ELF-1 (cell line): Measurements from ENCODE around the gene GALNT10.

Experiments used
- DNase-seq: peaks from one replicate; pipeline ENCODE4 v3.0.0-alpha.2; 2016; ENCODE audit warnings: low read depth, low spot score

GALNT10 gene

DNA sequence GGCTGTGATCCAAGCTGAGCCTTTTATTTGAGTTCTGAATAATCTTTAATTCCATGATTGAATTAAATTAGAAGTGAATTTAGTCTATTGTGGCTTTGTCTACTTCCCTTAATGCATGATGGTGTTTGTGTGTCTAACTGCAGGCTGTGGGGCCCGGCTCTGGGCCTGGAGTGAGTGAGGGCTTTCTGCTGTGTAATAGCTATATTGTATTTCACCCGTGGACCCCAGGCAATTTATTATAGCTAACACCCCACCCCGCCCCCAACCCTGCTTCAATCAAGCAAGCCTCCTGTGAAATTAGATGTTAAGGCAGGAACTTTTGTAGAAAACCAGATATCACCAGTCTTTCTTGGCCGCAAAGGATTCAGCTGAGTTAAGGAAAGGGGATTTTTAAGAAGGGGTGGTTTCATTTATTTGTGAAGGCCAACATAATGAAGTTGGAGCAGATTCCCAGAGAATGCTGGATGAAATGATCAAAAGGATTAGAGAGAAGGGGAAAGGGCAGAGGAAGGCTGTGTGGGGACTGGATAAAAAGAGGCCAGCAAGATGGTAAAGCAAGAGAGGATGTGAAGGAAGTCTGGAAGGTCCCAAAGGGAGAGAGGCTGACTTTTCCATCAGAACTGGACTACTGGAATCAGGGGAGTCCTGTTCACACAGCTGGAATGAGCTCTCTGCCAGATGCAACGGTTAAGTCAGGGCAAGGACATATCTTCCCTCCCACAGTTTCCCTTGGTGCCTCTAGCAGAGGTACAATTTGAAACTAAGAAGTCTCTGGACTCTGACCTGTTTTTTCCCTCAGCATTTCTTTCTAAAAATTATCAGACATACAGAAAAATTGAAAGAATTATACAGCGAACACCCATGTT, 129.9 kb downstream of the GALNT10 start:
- no peak for DNase-seq

DNA sequence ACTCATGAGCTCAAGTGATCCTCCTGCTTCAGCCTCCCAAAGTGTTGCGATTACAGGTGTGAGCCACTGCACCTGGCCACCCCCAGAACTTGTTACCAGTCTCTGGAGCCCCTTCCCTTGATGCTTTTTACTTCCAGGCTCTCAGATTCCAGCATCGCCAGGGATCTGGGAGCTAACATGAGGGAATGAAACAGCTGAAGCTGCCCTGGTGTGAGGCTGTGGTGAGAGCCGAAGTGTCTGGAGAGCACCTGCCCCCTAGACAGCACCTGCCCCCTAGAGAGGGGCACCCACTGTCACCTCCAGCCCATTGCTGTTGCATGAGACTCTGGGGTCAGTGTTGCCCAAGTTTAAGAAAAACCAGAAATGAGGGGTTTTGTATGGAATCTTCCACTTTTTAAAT, 131.0 kb downstream of the GALNT10 start:
- DNase-seq = no peak

DNA sequence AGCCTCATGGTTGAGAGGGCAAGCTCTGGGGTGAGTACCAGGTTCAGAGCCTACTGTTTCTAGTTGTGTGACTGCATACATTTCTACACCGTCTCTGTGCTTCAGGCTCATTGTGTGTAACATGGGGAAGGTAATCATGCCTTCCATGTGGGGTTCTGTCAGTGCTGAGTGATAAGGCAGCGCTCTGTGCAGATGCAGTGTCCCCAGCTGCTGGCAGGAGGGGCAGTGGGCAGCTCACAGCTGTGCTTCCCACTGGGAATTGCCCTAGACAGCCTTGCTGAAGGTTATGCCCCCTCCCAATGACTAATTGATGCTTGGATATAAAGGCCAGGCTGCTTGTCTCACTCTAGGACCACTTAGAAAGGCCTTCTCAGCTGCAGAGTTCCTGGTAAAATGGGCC, 133.5 kb downstream of the GALNT10 start:
- DNase-seq = no peak

DNA sequence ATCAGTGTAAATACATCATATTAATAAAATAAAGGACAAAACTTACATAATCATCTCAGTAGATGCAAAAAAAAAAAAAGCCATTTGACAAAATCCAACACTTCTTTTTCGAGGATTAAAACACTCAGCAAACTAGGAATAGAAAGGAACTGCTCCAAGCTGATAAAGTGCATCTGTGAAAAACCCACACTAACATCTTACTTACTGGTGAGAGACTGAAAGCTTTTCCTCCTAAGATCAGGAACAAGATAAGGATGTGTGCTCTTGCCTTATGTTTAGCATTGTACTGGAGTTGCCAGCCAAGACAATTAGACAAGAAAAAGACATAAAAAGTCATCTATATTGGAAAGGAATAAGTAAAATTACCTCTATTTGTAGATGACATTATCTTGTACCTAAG, 135.0 kb downstream of the GALNT10 start:
- no peak for DNase-seq

DNA sequence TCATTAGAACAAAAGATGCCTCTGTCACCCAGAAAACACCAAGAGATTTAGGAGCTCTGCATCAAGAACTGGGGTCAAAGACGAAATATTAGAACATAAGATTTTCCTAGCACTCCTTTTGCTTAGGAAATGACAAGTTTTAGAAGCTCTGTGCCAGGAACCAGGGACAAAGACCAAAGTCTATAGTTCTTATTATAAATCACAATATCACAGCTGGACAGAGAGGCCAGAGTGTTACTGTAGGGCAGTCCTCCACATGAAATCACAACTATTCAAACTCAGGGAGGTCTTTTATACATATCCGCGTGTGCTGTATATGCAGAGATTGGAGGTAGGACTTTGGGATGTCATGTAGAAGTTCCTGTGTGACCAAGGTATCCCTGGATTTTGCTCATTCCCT, 138.5 kb downstream of the GALNT10 start:
- no peak for DNase-seq

DNA sequence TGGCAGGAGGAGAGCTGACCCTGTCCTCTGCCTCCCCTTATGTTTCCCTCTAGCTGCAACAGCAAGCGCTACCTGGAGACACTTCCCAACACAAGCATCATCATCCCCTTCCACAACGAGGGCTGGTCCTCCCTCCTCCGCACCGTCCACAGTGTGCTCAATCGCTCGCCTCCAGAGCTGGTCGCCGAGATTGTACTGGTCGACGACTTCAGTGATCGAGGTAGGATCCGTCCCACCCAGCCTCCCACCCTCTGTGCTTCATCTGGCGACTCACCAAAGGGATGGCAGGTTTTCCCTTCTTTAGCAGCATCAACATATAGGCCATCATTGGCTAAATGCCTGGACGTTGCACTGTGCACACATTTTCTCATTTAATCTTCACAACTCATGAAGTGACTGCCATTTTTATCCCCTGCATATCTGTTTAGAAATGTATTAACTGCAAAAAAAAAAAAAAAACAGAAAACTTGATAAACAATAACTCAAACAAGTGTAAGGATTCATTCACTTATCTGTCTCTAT, 139.0 kb downstream of the GALNT10 start:
- no peak for DNase-seq

DNA sequence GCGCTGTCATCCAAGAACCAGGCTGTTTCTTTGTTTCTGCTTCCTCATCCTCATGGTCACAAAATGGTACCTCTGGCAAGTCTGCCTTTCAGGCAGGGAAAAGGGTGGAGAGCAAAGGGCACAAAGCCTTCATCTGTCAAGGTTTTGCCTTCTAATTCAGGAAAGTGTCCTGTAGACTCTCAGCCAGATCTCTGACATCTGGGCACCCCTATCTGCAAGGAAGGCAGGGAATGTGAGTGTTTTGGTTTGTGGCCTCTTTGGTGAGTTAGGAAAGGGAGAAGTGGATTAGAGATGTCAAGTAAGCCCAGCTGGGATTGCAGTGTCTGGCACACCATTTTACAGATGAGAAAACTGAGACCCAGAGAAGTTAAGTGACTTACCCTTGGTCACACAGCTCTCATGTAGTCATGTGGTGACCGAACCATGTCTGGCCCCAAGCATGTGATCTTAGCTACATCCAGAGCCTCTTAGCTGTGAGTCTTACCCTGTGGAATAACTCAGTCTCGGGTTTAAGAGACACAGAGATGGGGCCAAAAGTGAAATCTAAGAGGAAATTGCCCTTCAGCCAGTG, 139.6 kb downstream of the GALNT10 start:
- DNase-seq = no peak

DNA sequence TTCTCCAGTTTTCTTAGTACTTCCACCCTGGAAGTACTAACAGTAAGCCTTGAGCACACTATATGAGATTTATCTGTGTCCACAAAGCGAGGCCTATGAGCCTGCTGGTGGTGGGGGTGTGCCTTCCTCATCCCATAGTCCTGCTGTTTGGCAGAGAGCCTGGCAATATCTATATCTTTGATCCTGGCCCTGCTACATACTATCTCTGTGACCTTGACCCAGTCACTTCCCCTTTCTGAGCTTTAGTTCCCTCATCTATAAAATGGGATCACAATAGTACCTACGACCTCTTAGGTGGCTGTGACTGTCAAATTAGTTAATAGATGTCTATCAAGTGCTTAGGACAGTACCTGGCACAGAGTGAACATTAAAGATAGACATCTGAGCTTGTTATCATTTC, 140.7 kb downstream of the GALNT10 start:
- DNase-seq = no peak

DNA sequence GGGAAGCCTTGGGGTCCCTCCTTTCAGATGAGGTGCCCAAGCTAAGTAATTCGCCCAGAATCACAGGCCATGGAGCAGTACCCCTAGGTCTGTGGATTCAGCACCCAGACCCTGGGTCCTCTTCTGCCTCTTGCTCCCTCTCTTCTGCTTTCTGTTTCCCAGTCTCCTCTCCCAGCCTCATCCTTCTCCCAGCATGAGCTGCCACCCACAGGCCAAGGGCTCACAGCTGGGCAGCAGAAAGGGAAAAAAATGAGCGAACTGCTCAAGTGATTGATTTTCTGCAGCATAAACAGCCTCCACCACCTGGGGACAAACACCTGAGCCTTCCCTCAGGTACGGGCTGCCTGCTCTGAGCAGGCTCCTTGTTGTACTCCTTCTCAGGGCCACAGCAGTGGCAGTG, 141.4 kb downstream of the GALNT10 start:
- DNase-seq = no peak

DNA sequence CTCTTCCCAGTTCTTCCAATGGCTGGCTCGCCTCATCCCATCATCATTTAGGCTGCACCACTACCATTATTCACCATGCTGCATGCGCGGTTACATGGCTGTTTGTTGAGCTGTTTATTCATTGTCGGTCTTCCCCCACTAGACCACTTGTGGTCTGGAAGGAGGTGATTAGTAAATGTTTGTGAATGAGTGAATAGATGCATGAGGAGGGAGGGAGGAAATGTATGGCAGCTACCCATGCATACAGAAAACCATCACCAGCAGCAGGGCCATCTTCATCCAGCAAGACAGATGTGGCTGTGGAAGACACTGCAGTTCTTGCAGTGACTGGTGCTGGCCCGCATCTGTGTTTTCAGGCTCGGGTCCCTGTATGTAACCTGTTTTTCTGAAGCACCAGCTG, 141.9 kb downstream of the GALNT10 start:
- DNase-seq = no peak

DNA sequence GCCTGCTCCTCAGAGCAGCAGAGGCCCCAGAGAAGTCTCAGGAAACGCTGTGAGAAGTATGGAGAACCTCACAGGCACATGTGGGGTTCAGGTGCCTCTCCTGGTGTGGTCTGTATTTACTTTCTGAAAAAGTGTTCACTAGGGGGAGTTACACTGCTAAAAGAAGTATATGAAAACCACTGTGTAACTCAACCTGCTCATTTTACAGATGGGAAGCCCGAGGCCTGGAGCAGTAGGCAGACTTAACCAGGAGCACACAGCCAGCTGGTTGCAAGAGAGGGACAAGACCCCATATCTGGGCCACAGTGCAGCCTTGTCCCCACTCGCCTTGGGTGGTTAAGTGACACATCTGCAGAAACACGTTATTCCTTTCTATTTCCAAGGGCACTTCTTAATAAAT, 142.5 kb downstream of the GALNT10 start:
- DNase-seq = no peak

DNA sequence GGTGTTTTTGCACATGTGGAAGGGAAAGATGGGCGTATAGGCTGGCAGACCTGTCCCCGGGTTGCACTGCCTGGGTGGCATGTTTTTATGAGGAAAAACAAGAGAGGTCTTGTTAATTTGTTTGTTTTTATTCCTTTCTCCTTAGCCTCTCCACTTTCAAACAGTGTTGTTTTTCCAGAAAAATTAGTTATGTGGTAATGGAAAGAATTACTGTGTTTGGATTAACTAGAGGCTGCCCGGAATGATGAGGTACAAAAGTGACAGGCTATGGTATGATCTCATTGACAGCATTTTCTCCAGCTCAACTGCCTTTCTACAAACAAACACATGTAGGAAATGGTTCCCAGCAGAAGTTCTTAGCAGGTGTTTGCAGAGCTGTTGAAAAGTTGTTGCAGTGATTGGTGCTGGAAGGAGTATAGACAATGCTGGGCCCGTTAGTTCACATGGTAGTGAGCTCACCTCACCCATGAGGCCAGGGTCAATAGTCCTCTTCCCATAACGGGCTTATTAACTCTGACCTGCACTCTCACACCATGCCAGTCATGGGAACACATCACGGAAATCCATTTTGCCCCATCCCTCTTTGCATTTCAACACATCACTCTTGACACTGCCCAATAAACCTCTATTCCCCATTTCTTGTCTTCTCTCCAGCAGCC, 144.0 kb downstream of the GALNT10 start:
- no peak for DNase-seq

DNA sequence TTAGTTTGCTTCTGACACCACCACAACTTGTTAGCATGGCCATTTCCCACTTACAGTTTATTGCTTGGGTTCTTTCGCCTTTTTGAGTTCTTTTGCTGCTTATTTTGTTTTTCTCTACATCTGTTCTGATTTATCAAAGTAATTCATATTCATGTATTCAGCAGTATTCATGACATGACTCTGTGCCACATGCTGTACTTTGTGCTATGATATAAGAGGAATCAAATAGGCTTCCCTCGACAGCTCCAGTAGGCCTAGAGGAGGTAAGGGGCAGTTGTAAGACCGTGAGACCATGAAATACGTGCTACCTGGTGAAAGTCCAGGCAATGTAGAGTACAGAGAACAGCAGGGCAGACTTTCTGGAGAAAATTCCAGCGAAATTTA, 144.5 kb downstream of the GALNT10 start:
- no peak for DNase-seq

DNA sequence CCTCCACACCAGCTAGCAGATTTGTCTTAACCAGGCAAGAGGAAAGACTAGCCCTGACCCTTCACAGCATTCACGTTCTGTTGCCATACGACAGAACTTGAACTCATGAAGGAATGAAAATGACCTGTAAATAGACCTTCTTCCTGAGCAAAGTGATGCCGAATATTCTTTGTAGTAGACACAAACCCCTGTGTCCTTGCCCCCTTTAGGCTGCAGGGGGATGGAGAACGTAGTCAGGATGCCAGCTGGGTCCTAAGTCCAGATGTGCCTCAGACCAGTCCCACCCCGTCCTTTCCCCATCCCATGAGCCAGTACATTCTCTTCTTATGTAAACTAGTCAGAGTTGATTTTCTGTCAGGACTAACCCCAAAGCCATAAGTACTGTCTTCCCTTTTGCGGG, 151.1 kb downstream of the GALNT10 start:
- no peak for DNase-seq

DNA sequence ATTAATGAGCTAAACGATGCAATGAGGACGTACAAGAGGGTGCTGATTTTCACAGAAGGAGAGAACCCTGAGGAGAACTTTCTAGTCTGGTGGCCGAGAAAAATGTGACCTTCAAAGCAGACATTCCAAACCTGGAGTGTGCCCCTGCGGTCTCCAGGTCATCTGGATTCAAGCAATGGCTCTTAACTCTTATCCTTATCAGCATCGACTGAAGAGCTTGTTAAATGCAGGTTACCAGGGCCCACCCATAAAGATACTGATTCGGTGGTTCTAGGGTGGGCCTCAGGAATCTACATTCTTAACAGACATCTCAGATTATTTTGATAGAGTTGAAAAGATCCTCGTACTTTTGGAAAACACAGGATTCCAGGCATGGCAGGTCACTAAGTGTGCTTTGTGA, 151.7 kb downstream of the GALNT10 start:
- no peak for DNase-seq

DNA sequence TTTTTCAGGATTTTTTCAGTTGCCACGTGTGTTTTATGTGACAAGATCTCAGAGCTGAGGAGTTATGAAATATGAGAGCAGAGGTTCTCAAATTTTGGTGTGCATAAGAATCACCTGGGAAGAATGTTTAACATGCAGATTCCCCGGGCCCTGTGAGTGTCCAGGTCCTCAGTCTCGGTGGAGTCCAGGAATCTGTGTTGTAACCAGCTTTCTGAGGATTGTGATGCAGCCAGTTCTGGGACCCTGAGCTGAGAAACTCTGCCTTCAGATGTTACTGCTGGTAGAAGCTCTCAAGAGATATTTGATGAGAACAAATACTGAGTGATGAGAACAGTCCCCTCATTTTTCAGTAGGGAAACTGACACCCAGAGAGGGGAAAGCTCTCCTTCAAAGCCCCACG, 152.4 kb downstream of the GALNT10 start:
- no peak for DNase-seq

DNA sequence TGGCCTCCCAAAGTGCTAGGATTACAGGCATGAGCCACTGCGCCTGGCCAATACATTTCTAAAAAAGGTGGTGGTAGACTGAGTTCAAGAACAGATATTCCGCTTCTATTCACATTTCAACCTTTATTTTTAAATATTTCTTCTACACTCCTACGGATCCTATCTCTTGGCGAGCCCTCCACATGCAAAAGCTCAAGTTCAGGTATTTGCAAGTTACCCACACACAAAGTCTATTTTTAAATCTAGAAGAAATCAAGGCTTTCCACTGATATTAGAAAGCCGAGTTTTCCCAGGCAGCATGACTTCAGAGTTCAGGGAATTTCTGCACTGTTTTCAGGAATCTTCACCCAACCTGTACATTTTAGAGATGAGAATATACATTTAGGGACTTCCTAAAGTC, 153.9 kb downstream of the GALNT10 start:
- no peak for DNase-seq

DNA sequence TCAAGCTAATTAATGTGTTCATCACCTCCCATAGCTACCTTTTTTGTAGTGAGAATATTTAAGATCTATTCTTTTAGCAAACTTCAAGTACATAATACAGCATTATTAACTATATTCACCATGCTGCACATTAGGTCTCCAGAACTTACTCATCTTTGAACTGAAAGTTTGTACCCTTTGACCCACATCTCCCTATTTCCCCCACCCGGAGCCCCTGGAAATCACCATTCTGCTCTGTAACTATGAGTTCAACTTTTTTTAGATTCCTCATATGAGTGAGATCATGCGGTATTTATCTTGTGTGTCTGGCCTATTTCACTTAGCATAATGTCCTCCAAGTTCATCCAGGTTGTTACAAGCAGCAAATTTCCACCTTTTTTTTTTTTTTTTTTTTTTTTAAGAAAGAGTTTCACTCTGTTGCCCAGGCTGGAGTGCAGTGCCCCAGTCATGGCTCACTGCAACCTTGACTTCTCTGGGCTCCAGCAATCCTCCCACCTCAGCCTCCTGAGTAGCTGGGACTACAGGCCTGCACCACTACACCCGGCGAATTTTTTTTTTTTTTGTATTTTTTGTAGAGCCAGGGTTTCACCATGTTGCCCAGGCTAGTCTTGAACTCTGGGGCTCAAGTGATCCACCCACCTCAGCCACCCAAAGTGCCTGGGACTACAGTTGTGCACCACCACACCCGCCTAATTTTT, 154.9 kb downstream of the GALNT10 start:
- no peak for DNase-seq

DNA sequence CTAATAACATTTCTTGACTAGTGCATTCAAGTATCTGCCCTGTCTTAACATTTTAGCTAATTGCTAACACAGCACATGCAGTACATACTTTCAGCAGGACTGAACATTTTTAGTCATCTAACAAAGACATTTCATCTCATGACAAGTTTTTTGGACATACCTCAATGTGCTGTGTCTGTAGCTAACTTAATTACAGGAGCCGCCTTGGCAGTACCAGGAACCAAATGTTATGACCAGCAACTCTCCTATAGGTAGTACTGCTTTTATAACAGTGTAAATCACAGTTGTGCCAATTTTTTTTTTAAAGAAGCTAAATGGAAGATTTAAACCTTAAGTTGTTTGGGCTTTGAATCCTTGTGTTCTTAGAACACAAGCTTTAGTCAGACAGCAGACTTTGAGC, 155.9 kb downstream of the GALNT10 start:
- no peak for DNase-seq

DNA sequence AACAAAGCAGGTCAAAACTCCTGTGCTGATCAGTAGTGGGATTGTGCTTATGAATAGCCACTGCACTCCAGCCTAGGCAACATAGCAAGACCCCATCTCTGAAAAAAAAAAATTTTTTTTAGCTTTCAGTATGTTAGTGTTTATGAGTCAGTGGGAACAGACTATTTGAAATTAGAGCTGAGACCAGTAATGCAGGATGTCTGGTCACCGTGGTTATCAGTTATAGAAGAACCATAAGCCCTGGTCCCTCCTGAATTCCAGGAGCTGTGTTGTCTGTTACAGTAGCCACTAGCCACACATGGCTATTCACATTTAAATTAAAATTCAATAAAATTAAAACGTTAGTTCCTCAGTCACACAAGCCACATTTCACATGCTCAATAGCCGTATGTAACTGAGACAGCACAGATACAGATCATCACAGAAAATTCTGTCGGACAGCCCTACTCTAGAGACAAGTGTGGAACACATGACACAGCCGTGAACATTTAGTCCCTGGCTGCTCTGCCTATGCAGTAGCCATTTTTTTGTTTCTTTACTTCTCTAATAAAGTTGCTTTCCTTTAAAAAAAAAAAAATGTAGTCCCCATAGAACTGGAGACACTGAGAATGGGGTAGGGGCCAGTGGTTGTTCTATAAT, 159.2 kb downstream of the GALNT10 start:
- no peak for DNase-seq

DNA sequence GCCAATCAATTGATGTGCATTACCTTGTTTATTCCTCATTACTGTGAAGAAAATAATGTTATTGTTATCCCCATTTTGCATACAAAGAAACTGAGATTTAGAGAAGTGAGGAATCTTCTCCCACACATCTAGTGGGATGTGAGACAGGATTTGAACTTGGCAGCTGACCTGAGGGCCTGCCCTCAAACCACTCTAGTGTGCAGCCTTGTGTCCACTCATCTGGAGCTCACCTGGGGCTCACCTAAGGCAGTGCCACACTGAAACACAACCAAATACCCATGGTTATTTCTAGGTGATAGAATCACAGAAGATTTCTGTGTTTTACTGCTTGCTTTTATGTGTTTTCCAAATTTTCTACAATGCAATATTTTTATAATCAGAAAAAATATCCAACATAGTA, 160.6 kb downstream of the GALNT10 start:
- DNase-seq = no peak

DNA sequence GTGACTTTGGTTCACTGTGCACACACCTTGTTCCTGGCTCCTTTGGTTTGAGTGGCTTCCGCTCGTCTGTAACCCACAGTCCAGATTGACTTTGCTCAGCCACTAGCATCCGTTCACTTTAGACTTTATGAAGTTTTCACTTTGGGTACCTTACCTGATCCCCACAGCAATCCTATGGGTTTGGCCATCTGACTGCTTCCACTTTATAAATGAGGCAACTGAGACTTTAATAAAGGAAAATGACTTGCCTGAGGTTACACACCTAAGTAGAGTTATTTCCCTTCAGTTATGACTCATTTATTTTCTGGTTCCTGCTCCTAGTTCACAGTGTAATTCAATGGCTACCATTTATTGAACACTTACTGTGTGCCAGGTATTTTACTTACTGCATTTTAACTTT, 161.0 kb downstream of the GALNT10 start:
- no peak for DNase-seq
